ENCODE data around the gene PPP6R3.

Gene PPP6R3

GRCh38 chr11:68569357-68569756, 108.8 kb downstream of the PPP6R3 start:
- no peak for DNase-seq

GRCh38 chr11:68570691-68571090, 110.1 kb downstream of the PPP6R3 start:
- DNase-seq, result no peak

- no peak for DNase-seq
Measured at GRCh38 chr11:68574308-68574707, 113.8 kb downstream of the PPP6R3 start.

GRCh38 chr11:68575025-68575665, 114.6 kb downstream of the PPP6R3 start:
- DNase-seq, result no peak

- DNase-seq, result no peak
Measured at GRCh38 chr11:68579455-68579854, 118.9 kb downstream of the PPP6R3 start.

GRCh38 chr11:68581439-68581838, 120.9 kb downstream of the PPP6R3 start:
- no peak for DNase-seq

GRCh38 chr11:68581901-68582300, 121.3 kb downstream of the PPP6R3 start:
- no peak for DNase-seq

GRCh38 chr11:68582416-68583040, 122.0 kb downstream of the PPP6R3 start:
- DNase-seq, result no peak

- no peak for DNase-seq
Measured at GRCh38 chr11:68583041-68583446, 122.5 kb downstream of the PPP6R3 start.

- DNase-seq, result peak; percentile 49
Measured at GRCh38 chr11:68584097-68584496, 123.5 kb downstream of the PPP6R3 start.

GRCh38 chr11:68584991-68585524, 124.5 kb downstream of the PPP6R3 start:
- DNase-seq, result no peak

- DNase-seq, result no peak
Measured at GRCh38 chr11:68589547-68590216, 129.1 kb downstream of the PPP6R3 start.

- DNase-seq, result no peak
Measured at GRCh38 chr11:68591719-68592118, 131.2 kb downstream of the PPP6R3 start.

- DNase-seq, result no peak
Measured at GRCh38 chr11:68593441-68593840, 132.9 kb downstream of the PPP6R3 start.

- no peak for DNase-seq
Measured at GRCh38 chr11:68594123-68594522, 133.6 kb downstream of the PPP6R3 start.

GRCh38 chr11:68596231-68596630, 135.7 kb downstream of the PPP6R3 start:
- DNase-seq, result no peak

- no peak for DNase-seq
Measured at GRCh38 chr11:68598816-68599653, 138.5 kb downstream of the PPP6R3 start.

GRCh38 chr11:68601147-68601546, 140.6 kb downstream of the PPP6R3 start:
- no peak for DNase-seq

- no peak for DNase-seq
Measured at GRCh38 chr11:68609761-68610160, 149.2 kb downstream of the PPP6R3 start.

GRCh38 chr11:68610452-68611116, 150.0 kb downstream of the PPP6R3 start:
- DNase-seq, result no peak

GRCh38 chr11:68615657-68616056, 155.1 kb downstream of the PPP6R3 start:
- DNase-seq, result no peak

All from T-helper 9 cell (primary cell).